ENCODE results near the gene BMP7.

The BMP7 gene

GRCh38 chr20:57170343-57170742, 96.1 kb downstream of the BMP7 start:
- H4K20me1 ChIP-seq: no peaks in the 10 kb centered on the region
- no peaks in the 10 kb centered on the region for H3K36me3 ChIP-seq
- H3K9me3 ChIP-seq (replicated peaks in 1 of 11): peaks cover 0 to 5% (median 0%) of the 10 kb centered on the region in 11 experiments; a peak in 2 of 22 replicates
- no peak for TF ChIP-seq Cebpa-rat (IDR thresholded peaks at IDR 0.05)
- H3K4me3 ChIP-seq: no peak overlapping the region
- no peak overlapping the region for H3K27ac ChIP-seq
- H3K4me2 ChIP-seq: no peak overlapping the region
- no peaks in the 10 kb centered on the region for H3K27me3 ChIP-seq
- H3K9ac ChIP-seq: no peak overlapping the region
- peaks cover 0 to 20% (median 6%) of the 10 kb centered on the region in 10 experiments; a peak in 10 of 20 replicates for H3K4me1 ChIP-seq

- Histone ChIP-seq H3K4me2 (no peak overlapping the region), H3K4me1 (peaks cover 0 to 17% (median 3%) of the 10 kb centered on the region in 10 experiments; a peak in 7 of 20 replicates), H3K9me3 (replicated peaks in 1 of 11) (peaks cover 0 to 17% (median 8%) of the 10 kb centered on the region in 11 experiments; a peak in 17 of 22 replicates), H3K4me3 (no peak overlapping the region), H3K27ac (no peak overlapping the region), H3K9ac (no peak overlapping the region), H3K27me3 (no peaks in the 10 kb centered on the region), H4K20me1 (no peaks in the 10 kb centered on the region), H3K36me3 (no peaks in the 10 kb centered on the region)
- TF ChIP-seq Cebpa-rat (IDR thresholded peaks at IDR 0.05): no peak
These were observed 97.3 kb downstream of the BMP7 start for GRCh38 chr20:57169162-57169561.

GRCh38 chr20:57167971-57168701, 98.3 kb downstream of the BMP7 start:
- H3K4me1 ChIP-seq: peaks cover 0 to 17% (median 3%) of the 10 kb centered on the region in 10 experiments; a peak in 7 of 20 replicates
- no peak overlapping the region for H3K4me2 ChIP-seq
- H3K36me3 ChIP-seq: no peaks in the 10 kb centered on the region
- no peak overlapping the region for H3K9ac ChIP-seq
- no peaks in the 10 kb centered on the region for H3K27me3 ChIP-seq
- peaks cover 4 to 24% (median 16%) of the 10 kb centered on the region in 11 experiments; a peak in 20 of 22 replicates for H3K9me3 ChIP-seq (replicated peaks in 1 of 11)
- TF ChIP-seq Cebpa-rat (IDR thresholded peaks at IDR 0.05): no peak
- H4K20me1 ChIP-seq: no peaks in the 10 kb centered on the region
- no peak overlapping the region for H3K27ac ChIP-seq
- no peak overlapping the region for H3K4me3 ChIP-seq

GRCh38 chr20:57167292-57167655, 99.2 kb downstream of the BMP7 start:
- H3K9ac ChIP-seq: no peak overlapping the region
- H4K20me1 ChIP-seq: no peaks in the 10 kb centered on the region
- no peak overlapping the region for H3K4me3 ChIP-seq
- no peak overlapping the region for H3K4me2 ChIP-seq
- H3K36me3 ChIP-seq: no peaks in the 10 kb centered on the region
- H3K27ac ChIP-seq: no peak overlapping the region
- peaks cover 0 to 17% (median 3%) of the 10 kb centered on the region in 10 experiments; a peak in 7 of 20 replicates for H3K4me1 ChIP-seq
- no peak for TF ChIP-seq Cebpa-rat (IDR thresholded peaks at IDR 0.05)
- no peaks in the 10 kb centered on the region for H3K27me3 ChIP-seq
- H3K9me3 ChIP-seq (replicated peaks in 1 of 11): peaks cover 4 to 24% (median 19%) of the 10 kb centered on the region in 11 experiments; a peak in 20 of 22 replicates

- Histone ChIP-seq H3K4me3 (no peak overlapping the region), H3K36me3 (no peaks in the 10 kb centered on the region), H4K20me1 (no peaks in the 10 kb centered on the region), H3K9me3 (replicated peaks in 1 of 11) (peaks cover 4 to 24% (median 19%) of the 10 kb centered on the region in 11 experiments; a peak in 20 of 22 replicates), H3K27me3 (no peaks in the 10 kb centered on the region), H3K27ac (no peak overlapping the region), H3K4me1 (peaks cover 0 to 12% (median under 1%) of the 10 kb centered on the region in 10 experiments; a peak in 7 of 20 replicates), H3K9ac (no peak overlapping the region), H3K4me2 (peak overlapping the region in 4 of 11 experiments; percentile 5 to 24 (median 9); a peak in 3 of 22 replicates)
- no peak for TF ChIP-seq Cebpa-rat (IDR thresholded peaks at IDR 0.05)
These were observed 99.7 kb downstream of the BMP7 start for GRCh38 chr20:57166568-57167291.

- H3K36me3 ChIP-seq: no peaks in the 10 kb centered on the region
- H3K9ac ChIP-seq: no peak overlapping the region
- no peaks in the 10 kb centered on the region for H4K20me1 ChIP-seq
- TF ChIP-seq Cebpa-rat (IDR thresholded peaks at IDR 0.05): no peak
- no peaks in the 10 kb centered on the region for H3K27me3 ChIP-seq
- no peak overlapping the region for H3K4me2 ChIP-seq
- H3K4me3 ChIP-seq: no peak overlapping the region
- peaks cover 0 to 14% (median 2%) of the 10 kb centered on the region in 10 experiments; a peak in 8 of 20 replicates for H3K4me1 ChIP-seq
- H3K27ac ChIP-seq: no peak overlapping the region
- peaks cover 4 to 24% (median 19%) of the 10 kb centered on the region in 11 experiments; a peak in 20 of 22 replicates for H3K9me3 ChIP-seq (replicated peaks in 1 of 11)
These were observed 100.9 kb downstream of the BMP7 start for GRCh38 chr20:57165427-57166004.

GRCh38 chr20:57164872-57165271, 101.6 kb downstream of the BMP7 start:
- H3K4me2 ChIP-seq: no peak overlapping the region
- H3K4me3 ChIP-seq: no peak overlapping the region
- H3K4me1 ChIP-seq: peaks cover 0 to 18% (median 3%) of the 10 kb centered on the region in 10 experiments; a peak in 9 of 20 replicates

GRCh38 chr20:57163041-57163440, 103.4 kb downstream of the BMP7 start:
- Histone ChIP-seq H3K4me3 (no peak overlapping the region), H4K20me1 (no peaks in the 10 kb centered on the region), H3K4me1 (peaks cover 0 to 18% (median 3%) of the 10 kb centered on the region in 10 experiments; a peak in 9 of 20 replicates), H3K27me3 (no peaks in the 10 kb centered on the region), H3K9me3 (replicated peaks in 1 of 11) (peaks cover 0 to 24% (median 19%) of the 10 kb centered on the region in 11 experiments; a peak in 20 of 22 replicates), H3K27ac (no peak overlapping the region), H3K4me2 (no peak overlapping the region), H3K36me3 (no peaks in the 10 kb centered on the region), H3K9ac (no peak overlapping the region)
- TF ChIP-seq Cebpa-rat (IDR thresholded peaks at IDR 0.05): no peak

More at GRCh38 chr20:57164872-57165271, 101.6 kb downstream of the BMP7 start:
- TF ChIP-seq Cebpa-rat (IDR thresholded peaks at IDR 0.05): no peak
- no peak overlapping the region for H3K9ac ChIP-seq
- H3K27me3 ChIP-seq: no peaks in the 10 kb centered on the region
- no peaks in the 10 kb centered on the region for H3K36me3 ChIP-seq
- H4K20me1 ChIP-seq: no peaks in the 10 kb centered on the region
- H3K9me3 ChIP-seq (replicated peaks in 1 of 11): peaks cover 4 to 24% (median 19%) of the 10 kb centered on the region in 11 experiments; a peak in 20 of 22 replicates
- no peak overlapping the region for H3K27ac ChIP-seq

- no peak overlapping the region for H3K4me3 ChIP-seq
- H3K27ac ChIP-seq: no peak overlapping the region
- no peaks in the 10 kb centered on the region for H3K36me3 ChIP-seq
- H4K20me1 ChIP-seq: no peaks in the 10 kb centered on the region
- peaks cover 0 to 24% (median 19%) of the 10 kb centered on the region in 11 experiments; a peak in 20 of 22 replicates for H3K9me3 ChIP-seq (replicated peaks in 1 of 11)
- no peaks in the 10 kb centered on the region for H3K27me3 ChIP-seq
- no peak for TF ChIP-seq Cebpa-rat (IDR thresholded peaks at IDR 0.05)
- H3K9ac ChIP-seq: no peak overlapping the region
- H3K4me2 ChIP-seq: no peak overlapping the region
- peaks cover 0 to 24% (median 6%) of the 10 kb centered on the region in 10 experiments; a peak in 10 of 20 replicates for H3K4me1 ChIP-seq
These were observed 104.1 kb downstream of the BMP7 start for GRCh38 chr20:57162362-57162652.

Data from BLaER1 treated with 17β-estradiol and CSF1 and Interleukin-3, amounts not matched to agents 10 nM and 100 nM (cell line).